ENCODE measurements around the gene HAO1. TPM values are rescaled to one million over a fixed set of nuclear protein-coding genes. Genes with fewer than 3 reads are reported as not detected.

Gene HAO1
- total and polyA plus RNA-seq, 5 experiments from 2014 or later: not detected

DNA sequence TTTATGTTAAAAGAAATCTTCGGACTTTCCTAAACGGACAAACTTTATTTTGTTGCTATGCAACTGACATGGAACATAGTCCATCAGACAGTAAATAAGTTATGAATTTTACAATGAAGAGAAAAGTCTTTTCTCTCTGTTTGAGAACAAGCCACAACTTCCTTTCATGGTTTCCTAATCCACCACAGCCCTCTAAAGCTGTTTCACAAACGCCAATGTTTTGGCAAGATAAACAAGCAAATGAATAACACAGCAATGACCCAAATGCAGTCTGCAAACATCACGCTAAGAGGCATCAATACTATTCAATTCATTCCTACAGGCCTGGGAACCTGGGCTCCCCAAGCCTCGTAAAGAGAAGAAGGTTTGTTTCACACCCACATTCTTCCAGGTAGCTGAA, 60.4 kb downstream of the HAO1 start:
- POLR2A ChIA-PET: no interaction called here
- Mint-ChIP-seq H3K27me3 (peaks cover 0 to 15% (median 7%) of the 10 kb centered on the region in 5 donors), H3K4me1 (no peaks in the 10 kb centered on the region), H3K27ac (no peak overlapping the region), H3K36me3 (no peaks in the 10 kb centered on the region), H3K4me3 (no peak overlapping the region), H3K9me3 (no peaks in the 10 kb centered on the region)
- ATAC-seq (no peak), DNase-seq (no peak)

DNA sequence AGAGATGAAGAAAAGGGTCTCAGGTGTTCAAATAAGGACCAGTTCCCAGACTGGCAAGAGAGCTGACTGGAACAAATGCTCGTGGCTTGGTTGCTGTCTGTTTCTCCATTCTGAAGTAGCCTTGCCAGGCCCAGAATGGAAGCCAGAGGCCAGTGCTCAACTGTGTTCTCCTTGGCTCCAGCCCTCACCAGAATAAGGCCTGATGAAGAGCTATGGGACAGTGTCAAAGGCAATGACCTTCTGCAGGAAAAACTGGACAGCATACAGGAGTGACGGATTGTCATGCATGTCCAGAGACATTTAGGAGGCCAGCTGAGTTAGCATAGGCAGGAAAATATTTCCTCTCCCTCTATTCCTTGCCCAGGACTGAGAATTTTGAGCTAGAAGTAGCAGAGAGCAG, 72.2 kb downstream of the HAO1 start:
- H3K4me3 Mint-ChIP-seq: no peak overlapping the region
- DNase-seq (no peak), ATAC-seq (no peak)
- no peaks in the 10 kb centered on the region for H3K4me1 Mint-ChIP-seq
- H3K36me3 Mint-ChIP-seq: no peaks in the 10 kb centered on the region
- H3K27ac Mint-ChIP-seq: no peak overlapping the region
- peaks cover 0 to 3% (median 0%) of the 10 kb centered on the region in 9 donors for H3K9me3 Mint-ChIP-seq
- H3K27me3 Mint-ChIP-seq: peaks cover 0 to 11% (median 3%) of the 10 kb centered on the region in 5 donors
- POLR2A ChIA-PET: no interaction called here

DNA sequence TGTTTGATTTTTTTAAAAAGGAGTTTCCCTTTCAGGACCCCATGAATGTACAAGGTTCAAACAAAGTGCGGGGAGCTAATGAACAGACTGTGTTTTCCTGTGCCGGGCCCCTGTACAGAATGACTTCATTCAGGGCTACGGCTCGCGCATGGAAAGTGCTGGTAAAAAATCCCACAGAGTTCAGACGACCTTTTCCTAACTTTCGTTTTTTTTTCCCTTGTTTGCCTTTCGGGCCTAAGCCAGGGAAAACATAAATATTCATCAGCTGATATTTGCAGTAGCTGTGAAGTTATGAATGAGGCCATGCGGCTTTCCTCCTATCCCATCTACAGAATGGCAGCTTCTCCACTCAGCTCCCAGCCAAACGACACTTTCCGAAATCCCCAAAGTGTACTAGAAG, 74.0 kb downstream of the HAO1 start:
- peaks cover 0 to 3% (median 0%) of the 10 kb centered on the region in 9 donors for H3K9me3 Mint-ChIP-seq
- DNase-seq (no peak), ATAC-seq (no peak)
- H3K27me3 Mint-ChIP-seq: peaks cover 0 to 11% (median 2%) of the 10 kb centered on the region in 5 donors
- H3K36me3 Mint-ChIP-seq: no peaks in the 10 kb centered on the region
- no peak overlapping the region for H3K27ac Mint-ChIP-seq
- H3K4me1 Mint-ChIP-seq: no peaks in the 10 kb centered on the region
- POLR2A ChIA-PET: interaction anchor here (0.7 kb wide), 1 partner anchor 1421 kb away, joined by 3 read pairs; no protein-coding TSS in a partner anchor
- no peak overlapping the region for H3K4me3 Mint-ChIP-seq

DNA sequence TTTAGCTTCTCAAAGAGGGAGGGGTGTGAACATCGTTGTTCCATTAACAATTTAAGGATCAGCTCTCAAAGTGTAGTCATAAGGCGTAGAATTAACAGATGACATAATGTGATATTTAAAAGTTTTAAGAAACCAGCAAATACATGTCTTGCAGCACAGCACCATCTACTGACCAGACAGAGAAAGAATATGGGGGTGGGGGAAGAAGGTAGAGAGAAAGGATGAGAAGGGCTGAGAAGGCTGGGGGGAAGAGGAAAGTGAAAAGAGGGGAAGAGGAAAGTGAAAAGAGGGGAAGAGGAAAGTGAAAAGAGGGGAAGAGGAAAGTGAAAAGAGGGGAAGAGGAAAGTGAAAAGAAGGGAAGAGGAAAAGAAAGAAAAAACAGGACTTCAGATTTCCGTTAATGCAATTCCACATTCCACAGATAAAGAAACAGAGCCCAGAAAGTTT, 80.9 kb downstream of the HAO1 start:
- H3K4me1 Mint-ChIP-seq: no peaks in the 10 kb centered on the region
- POLR2A ChIA-PET: no interaction called here
- ATAC-seq: no peak
- no peaks in the 10 kb centered on the region for H3K36me3 Mint-ChIP-seq
- no peak overlapping the region for H3K27ac Mint-ChIP-seq
- DNase-seq: no peak
- H3K27me3 Mint-ChIP-seq: peaks cover 0 to 25% (median 3%) of the 10 kb centered on the region in 5 donors
- no peak overlapping the region for H3K4me3 Mint-ChIP-seq
- H3K9me3 Mint-ChIP-seq: peaks cover 0 to 3% (median 0%) of the 10 kb centered on the region in 9 donors

DNA sequence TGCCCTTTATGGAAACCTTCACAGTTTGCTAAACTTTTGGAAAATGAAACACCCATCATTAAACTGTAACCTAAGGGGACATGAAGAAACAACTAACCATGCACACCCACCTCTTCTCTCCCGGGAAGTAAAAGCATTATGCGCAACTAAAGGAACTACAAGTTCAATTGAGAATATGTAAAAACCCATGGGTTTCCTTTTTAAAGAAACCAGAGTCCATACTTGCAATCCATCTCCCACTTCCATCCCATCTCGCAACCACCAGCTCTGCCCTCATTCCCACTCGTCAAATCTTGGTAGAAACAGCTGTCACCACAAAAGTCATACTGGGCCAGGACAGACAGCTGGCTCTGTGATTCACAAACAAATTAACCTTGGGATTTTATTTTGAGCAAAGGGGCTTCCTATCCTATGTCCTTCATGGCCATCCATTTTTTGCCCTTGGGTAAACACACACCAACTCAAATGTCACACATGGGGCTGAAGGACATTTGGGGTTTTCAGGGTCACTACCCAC, 81.5 kb downstream of the HAO1 start:
- H3K4me3 Mint-ChIP-seq: no peak overlapping the region
- peaks cover 0 to 31% (median 3%) of the 10 kb centered on the region in 5 donors for H3K27me3 Mint-ChIP-seq
- no peaks in the 10 kb centered on the region for H3K4me1 Mint-ChIP-seq
- POLR2A ChIA-PET: no interaction called here
- no peak for DNase-seq
- no peak for ATAC-seq
- H3K27ac Mint-ChIP-seq: no peak overlapping the region
- peaks cover 0 to 3% (median 0%) of the 10 kb centered on the region in 9 donors for H3K9me3 Mint-ChIP-seq
- no peaks in the 10 kb centered on the region for H3K36me3 Mint-ChIP-seq

DNA sequence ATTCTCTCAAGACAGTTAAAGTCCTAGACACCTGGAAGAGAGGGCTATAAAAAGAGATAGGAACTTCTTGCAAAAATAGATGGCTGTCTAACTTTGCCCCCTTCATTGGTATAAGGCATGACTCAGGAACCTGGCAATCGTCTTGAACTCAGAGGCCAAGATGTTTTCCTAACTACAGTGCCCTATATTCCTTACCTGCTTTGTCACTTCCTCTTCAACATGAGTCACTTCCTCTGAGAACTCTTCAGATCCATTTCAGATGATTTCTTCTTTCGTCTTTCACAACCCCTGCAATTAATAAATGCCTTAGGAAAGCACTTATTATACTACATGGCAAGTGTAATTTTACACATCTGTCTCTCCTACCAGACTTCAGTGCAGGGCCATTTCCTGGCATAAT, 83.5 kb downstream of the HAO1 start:
- no peak overlapping the region for H3K27ac Mint-ChIP-seq
- ATAC-seq (no peak), DNase-seq (no peak)
- POLR2A ChIA-PET: no interaction called here
- no peak overlapping the region for H3K4me3 Mint-ChIP-seq
- peaks cover 0 to 31% (median 3%) of the 10 kb centered on the region in 5 donors for H3K27me3 Mint-ChIP-seq
- H3K9me3 Mint-ChIP-seq: peaks cover 0 to 2% (median 0%) of the 10 kb centered on the region in 9 donors
- no peaks in the 10 kb centered on the region for H3K4me1 Mint-ChIP-seq
- H3K36me3 Mint-ChIP-seq: no peaks in the 10 kb centered on the region

DNA sequence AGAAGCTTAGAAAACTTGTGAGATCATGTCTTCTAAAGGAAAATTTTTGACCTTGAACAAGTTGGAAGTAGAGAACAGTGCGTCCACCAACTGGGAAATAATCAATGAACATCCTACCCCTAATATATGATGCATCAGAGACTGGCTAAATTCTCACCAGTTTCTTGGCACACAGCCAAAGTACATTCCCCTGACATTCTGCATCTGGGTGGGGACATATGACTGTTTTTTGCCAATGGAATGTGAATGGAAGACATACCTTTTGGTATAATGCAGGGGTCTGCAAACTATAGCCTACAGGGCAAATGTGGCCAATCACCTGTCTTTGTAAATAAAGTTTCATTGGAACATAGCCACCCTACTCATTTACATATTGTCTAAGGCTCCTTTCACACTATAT, 84.7 kb downstream of the HAO1 start:
- H3K27me3 Mint-ChIP-seq: peaks cover 0 to 39% (median 3%) of the 10 kb centered on the region in 5 donors
- ATAC-seq (no peak), DNase-seq (no peak)
- H3K4me1 Mint-ChIP-seq: no peaks in the 10 kb centered on the region
- POLR2A ChIA-PET: no interaction called here
- H3K9me3 Mint-ChIP-seq: peaks cover 0 to 2% (median 0%) of the 10 kb centered on the region in 9 donors
- no peak overlapping the region for H3K4me3 Mint-ChIP-seq
- no peaks in the 10 kb centered on the region for H3K36me3 Mint-ChIP-seq
- H3K27ac Mint-ChIP-seq: no peak overlapping the region

DNA sequence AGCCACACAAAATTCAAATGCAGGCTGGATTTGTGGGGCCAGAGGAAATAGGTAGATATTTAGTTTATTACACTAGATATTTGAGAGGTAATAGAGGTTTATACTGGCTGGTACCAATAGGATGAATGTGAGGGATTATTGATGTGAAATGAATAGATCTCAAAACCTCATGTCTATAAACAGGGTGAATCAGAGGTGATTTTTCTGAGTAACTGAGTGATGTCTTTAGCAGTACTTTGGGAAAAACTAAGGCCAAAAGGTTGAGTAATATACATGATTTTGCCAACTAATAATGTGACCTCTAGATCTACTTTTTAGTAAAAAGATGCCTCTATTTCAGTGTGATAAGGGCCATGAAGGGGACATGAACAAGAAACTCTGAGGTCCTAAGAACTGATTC, 86.8 kb downstream of the HAO1 start:
- POLR2A ChIA-PET: no interaction called here
- no peaks in the 10 kb centered on the region for H3K4me1 Mint-ChIP-seq
- peaks cover 0 to 35% (median 7%) of the 10 kb centered on the region in 5 donors for H3K27me3 Mint-ChIP-seq
- DNase-seq (no peak), ATAC-seq (no peak)
- no peak overlapping the region for H3K27ac Mint-ChIP-seq
- no peaks in the 10 kb centered on the region for H3K36me3 Mint-ChIP-seq
- H3K9me3 Mint-ChIP-seq: no peaks in the 10 kb centered on the region
- no peak overlapping the region for H3K4me3 Mint-ChIP-seq

DNA sequence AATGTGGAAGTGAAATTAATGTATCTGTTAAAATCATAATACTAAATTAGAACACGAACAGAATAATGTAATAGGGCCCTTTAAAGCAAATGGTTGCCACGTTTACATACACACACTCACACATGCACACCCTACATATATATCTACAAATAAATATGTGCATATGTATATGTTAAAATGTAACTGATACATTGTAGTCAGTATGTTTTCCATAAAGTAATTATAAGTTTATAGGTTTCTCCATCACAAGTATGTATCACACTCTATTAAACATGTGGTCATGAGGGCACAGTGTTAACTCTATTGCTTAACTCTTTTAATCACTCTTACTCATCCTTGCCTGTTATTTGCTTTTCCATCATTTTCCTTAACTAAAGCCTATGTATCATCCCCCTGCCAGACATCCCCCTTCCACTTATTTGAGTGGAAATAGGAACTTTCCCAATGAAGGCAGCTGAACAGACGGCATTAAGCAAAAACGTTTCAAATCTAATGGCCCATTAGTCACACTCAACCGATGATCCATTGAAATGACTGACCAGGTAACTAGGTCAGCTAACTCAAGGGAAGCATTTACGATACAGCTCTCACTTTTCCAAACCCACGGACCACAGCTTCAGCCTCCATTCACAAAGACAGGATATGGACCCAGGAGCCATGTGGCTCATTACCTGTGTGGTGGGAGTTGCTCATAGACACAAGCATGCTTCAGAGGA, 89.3 kb downstream of the HAO1 start:
- no peaks in the 10 kb centered on the region for H3K4me1 Mint-ChIP-seq
- H3K27ac Mint-ChIP-seq: no peak overlapping the region
- peaks cover 0 to 23% (median 5%) of the 10 kb centered on the region in 5 donors for H3K27me3 Mint-ChIP-seq
- no peaks in the 10 kb centered on the region for H3K36me3 Mint-ChIP-seq
- ATAC-seq: no peak
- no peak for DNase-seq
- H3K9me3 Mint-ChIP-seq: no peaks in the 10 kb centered on the region
- POLR2A ChIA-PET: no interaction called here
- H3K4me3 Mint-ChIP-seq: no peak overlapping the region

DNA sequence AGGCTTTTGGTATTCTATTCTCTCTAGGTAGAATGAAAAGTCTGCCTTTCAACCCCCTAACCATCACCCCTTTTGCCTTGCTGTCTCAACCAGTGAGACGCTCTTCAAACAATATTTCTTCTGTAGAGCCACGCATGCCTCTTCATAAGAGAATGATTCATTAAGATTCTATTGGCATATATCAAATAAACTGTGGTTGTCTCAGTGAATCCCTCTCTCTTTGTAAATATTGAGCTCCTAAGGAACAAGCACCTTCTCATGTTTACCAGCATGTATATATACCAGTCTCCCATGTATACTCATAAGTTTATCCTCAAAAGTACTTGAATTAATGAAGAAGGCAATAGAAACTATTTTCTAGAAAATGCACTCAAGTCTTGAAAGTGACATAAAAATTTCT, 90.6 kb downstream of the HAO1 start:
- Mint-ChIP-seq H3K4me3 (no peak overlapping the region), H3K4me1 (no peaks in the 10 kb centered on the region), H3K9me3 (no peaks in the 10 kb centered on the region), H3K27ac (no peak overlapping the region), H3K27me3 (peaks cover 0 to 23% (median 5%) of the 10 kb centered on the region in 5 donors), H3K36me3 (no peaks in the 10 kb centered on the region)
- no peak for ATAC-seq
- no peak for DNase-seq
- POLR2A ChIA-PET: no interaction called here

DNA sequence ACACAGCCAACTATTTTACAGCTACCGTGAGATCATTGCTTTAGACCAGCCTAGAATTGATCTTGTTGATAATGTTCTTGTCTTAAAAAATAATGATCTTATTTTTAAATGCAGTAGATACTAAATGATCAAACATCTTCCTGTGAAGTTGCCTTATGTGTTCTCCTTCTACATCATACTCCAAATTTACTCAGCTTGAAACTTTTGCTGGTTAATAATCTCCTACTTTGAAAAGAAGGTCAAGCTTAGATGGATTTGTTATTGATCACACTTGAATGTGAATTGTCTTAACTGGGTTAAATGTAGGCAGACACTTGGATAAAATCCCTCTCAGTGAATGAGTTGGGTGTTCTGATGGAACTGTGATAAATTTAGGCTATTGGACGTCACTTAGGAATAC, 91.9 kb downstream of the HAO1 start:
- no peak overlapping the region for H3K27ac Mint-ChIP-seq
- H3K9me3 Mint-ChIP-seq: no peaks in the 10 kb centered on the region
- no peaks in the 10 kb centered on the region for H3K36me3 Mint-ChIP-seq
- ATAC-seq (no peak), DNase-seq (no peak)
- H3K4me3 Mint-ChIP-seq: no peak overlapping the region
- no peaks in the 10 kb centered on the region for H3K4me1 Mint-ChIP-seq
- POLR2A ChIA-PET: no interaction called here
- H3K27me3 Mint-ChIP-seq: peaks cover 0 to 18% (median 5%) of the 10 kb centered on the region in 5 donors

DNA sequence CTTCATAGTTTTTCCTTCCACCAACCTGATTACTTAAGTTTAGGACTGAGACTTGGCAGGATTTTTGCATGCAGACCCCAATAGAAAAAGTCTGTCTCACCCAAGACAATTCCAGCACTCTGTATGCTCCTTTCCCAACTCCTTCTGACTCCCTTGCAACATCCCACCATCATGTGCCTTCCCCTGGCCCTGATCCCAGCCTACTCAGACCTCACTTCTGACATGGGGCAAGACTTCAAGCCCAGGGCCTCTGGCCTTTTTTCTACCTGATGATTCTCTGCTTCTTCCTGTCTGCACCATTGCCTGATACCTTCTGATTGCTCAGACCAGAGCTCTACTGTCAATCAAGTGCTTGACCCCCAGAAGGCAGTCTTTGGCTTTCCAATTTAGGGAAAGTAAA, 96.6 kb downstream of the HAO1 start:
- Mint-ChIP-seq H3K27ac (no peak overlapping the region), H3K36me3 (no peaks in the 10 kb centered on the region), H3K27me3 (peaks cover 1 to 29% (median 7%) of the 10 kb centered on the region in 5 donors), H3K9me3 (no peaks in the 10 kb centered on the region), H3K4me3 (no peak overlapping the region), H3K4me1 (no peaks in the 10 kb centered on the region)
- no peak for ATAC-seq
- POLR2A ChIA-PET: interaction anchor here (0.5 kb wide), 1 partner anchor 28 kb away, joined by 3 read pairs; no protein-coding TSS in a partner anchor
- DNase-seq: no peak

DNA sequence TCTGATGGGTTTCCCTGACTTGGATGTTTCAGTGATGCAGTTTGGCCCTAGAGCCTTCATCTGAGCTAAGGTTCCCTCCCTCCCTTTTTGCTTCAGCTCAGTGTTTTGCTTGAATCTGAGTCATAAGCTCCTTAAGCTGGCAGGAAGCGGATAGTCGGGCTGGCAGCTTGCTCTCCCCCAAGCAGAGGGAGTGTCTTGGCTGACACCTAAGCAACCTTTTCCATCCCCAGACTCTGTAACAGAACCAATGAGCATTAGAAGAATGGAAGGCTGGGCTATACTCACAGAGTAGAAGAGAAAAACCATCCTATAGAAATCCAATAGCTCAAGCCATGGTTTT, 98.3 kb downstream of the HAO1 start:
- ATAC-seq (no peak), DNase-seq (no peak)
- H3K4me1 Mint-ChIP-seq: no peaks in the 10 kb centered on the region
- no peaks in the 10 kb centered on the region for H3K36me3 Mint-ChIP-seq
- H3K27me3 Mint-ChIP-seq: peaks cover 1 to 27% (median 7%) of the 10 kb centered on the region in 5 donors
- POLR2A ChIA-PET: no interaction called here
- H3K9me3 Mint-ChIP-seq: no peaks in the 10 kb centered on the region
- H3K4me3 Mint-ChIP-seq: no peak overlapping the region
- H3K27ac Mint-ChIP-seq: no peak overlapping the region
